HepG2 (cell line): ENCODE measurements around the gene RPLP2. TPM values are rescaled to one million over a fixed set of nuclear protein-coding genes. Genes with fewer than 3 reads are reported as not detected.
A peak's percentile ranks its signal among the peaks of the same experiment; 100 is the strongest.

Experiments used
- AHDC1 ChIP-seq: sonication (generic); formaldehyde crosslinking; IDR thresholded peaks from 2 replicates; pipeline ENCODE4 v1.5.1; 2020; ENCODE audit warnings: mild to moderate bottlenecking, missing genetic modification reagents, borderline replicate concordance
- ELF1 ChIP-seq: sonication (generic); formaldehyde crosslinking; IDR thresholded peaks from 2 replicates; pipeline ENCODE4 v1.4.0; 2020; ENCODE audit warnings: missing genetic modification reagents
- HOMEZ ChIP-seq: IDR thresholded peaks from 2 replicates; pipeline ENCODE4 v1.6.1; 2016; ENCODE audit warnings: low read depth
- HOXD1 ChIP-seq: sonication (generic); formaldehyde crosslinking; IDR thresholded peaks from 2 replicates; pipeline ENCODE4 v1.5.0; 2020; ENCODE audit warnings: missing genetic modification reagents
- KDM1A ChIP-seq: IDR thresholded peaks from 2 replicates; pipeline ENCODE4 v1.6.1; 2016; ENCODE audit warnings: missing compliant biosample characterization
- MBD4 ChIP-seq: IDR thresholded peaks from 2 replicates; pipeline ENCODE4 v1.6.1; 2012; ENCODE audit warnings: low read length, inconsistent platforms, borderline replicate concordance
- PLSCR1 ChIP-seq: sonication (generic); formaldehyde crosslinking; IDR thresholded peaks from 2 replicates; pipeline ENCODE4 v1.5.0; 2020; ENCODE audit warnings: missing genetic modification reagents, mild to moderate bottlenecking, borderline replicate concordance
- ZNF138 ChIP-seq: sonication (generic); formaldehyde crosslinking; IDR thresholded peaks from 2 replicates; pipeline ENCODE4 v1.5.0; 2020; ENCODE audit warnings: mild to moderate bottlenecking, low read depth, missing genetic modification reagents
- ZNF597 ChIP-seq: sonication (generic); formaldehyde crosslinking; IDR thresholded peaks from 2 replicates; pipeline ENCODE4 v1.5.0; 2020; ENCODE audit warnings: missing genetic modification reagents
- ZNF670 ChIP-seq: sonication (generic); formaldehyde crosslinking; IDR thresholded peaks from 2 replicates; pipeline ENCODE4 v1.8.0; 2022; ENCODE audit warnings: mild to moderate bottlenecking, missing genetic modification reagents, borderline replicate concordance
- ZNF709 ChIP-seq: sonication (generic); formaldehyde crosslinking; IDR thresholded peaks from 2 replicates; pipeline ENCODE4 v1.5.0; 2020; ENCODE audit warnings: mild to moderate bottlenecking, missing genetic modification reagents
- ZSCAN29 ChIP-seq: sonication (generic); formaldehyde crosslinking; conservative IDR thresholded peaks from 2 replicates; pipeline ENCODE4 v1.4.0; 2020; ENCODE audit warnings: mild to moderate bottlenecking, missing genetic modification reagents
- ZXDC ChIP-seq: sonication (generic); formaldehyde crosslinking; IDR thresholded peaks from 2 replicates; pipeline ENCODE4 v1.5.0; 2020; ENCODE audit warnings: mild to moderate bottlenecking, missing genetic modification reagents
- polyA plus RNA-seq, 8 experiments: library from polyadenylated mRNA; depleted of rRNA in 3 of 8; stranded (reverse) in 7 of 8; unstranded in 1 of 8; fragments of >200 nt; fragmentation: Illumina TruSeq in 4 of 8; extraction: Trizol in 4 of 8; gene quantifications; 2 replicates each; pipeline versions ENCODE4 v1.2.1 to v1.2.3, GENCODE V29; 2011 to 2016; ENCODE audit warnings: low read depth in 4 of 8, missing spikeins in 1 of 8, mixed read lengths in 1 of 8; ENCODE audit not compliant: insufficient read depth in 1 of 8
- total RNA-seq, 5 experiments: library from RNA; depleted of rRNA; stranded (reverse); fragments of >200 nt; fragmentation: Illumina TruSeq; extraction: Trizol; gene quantifications; 2 replicates each; pipeline ENCODE4 v1.2.3, GENCODE V29; 2016; ENCODE audit warnings: low read depth in 1 of 5
- TF ChIP-seq, protein P1 (sequence below): sonication (generic); formaldehyde crosslinking; IDR thresholded peaks from 2 replicates; pipeline ENCODE4 v1.4.0; 2020; ENCODE audit warnings: mild to moderate bottlenecking, missing genetic modification reagents

Gene RPLP2
- total and polyA plus RNA-seq, 2 of the 13 experiments (the other 11 are each of a cell fraction or from before 2014, with no cell fraction given): 978 to 2,106 TPM

DNA sequence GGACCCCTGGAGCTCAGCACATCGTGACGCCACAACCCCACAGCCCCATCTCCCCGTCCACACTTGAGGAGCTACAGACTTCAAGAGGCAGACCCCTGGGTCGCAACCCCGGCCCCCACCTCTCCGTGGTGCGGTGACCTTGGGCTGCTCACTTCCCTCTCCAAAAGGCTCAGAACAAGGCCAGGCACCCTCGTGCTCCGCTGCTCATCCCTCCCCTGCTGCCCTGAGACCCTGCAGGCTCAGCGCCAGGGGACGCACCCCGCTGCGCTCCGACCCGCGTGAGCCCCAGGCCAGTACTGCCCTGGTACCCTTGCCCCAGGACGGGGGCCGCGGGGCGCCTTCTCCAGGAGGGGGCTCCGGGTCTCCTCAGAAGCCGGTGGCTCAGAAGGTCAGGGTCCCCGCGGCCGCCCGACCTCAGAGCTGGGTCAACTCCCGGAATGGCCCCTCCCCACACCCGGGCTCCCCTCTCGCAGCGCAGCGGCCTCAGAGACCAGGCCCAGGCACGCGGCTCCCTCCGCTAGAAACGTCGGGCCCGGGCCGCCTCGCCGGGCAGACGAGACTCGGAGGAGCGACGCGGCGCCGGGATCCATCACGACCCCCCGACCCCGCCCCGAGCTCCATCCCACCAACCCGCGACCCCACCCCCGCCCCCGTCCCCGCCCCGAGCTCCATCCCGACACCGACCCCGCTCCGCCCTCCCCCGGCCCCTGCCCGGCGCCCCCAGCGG, 33.0 kb upstream of the RPLP2 start (continued):
- TF ChIP-seq PLSCR1 (CRISPR knock-in tag) (no peak), ZNF597 (CRISPR knock-in tag) (no peak), ZNF709 (0 out of 2 replicates have a peak, but pooled peaks have one; percentile 30), ZNF138 (CRISPR knock-in tag) (no peak), AHDC1 (no peak), MBD4 (no peak), HOMEZ (no peak), ZXDC (CRISPR knock-in tag) (0 out of 2 replicates have a peak, but pooled peaks have one; percentile 23), HOXD1 (CRISPR knock-in tag) (no peak), ELF1 (CRISPR knock-in tag) (no peak), KDM1A (CRISPR knock-in tag) (no peak), ZNF670 (CRISPR knock-in tag) (no peak), ZSCAN29 (no peak)
- TF ChIP-seq, protein P1, sequence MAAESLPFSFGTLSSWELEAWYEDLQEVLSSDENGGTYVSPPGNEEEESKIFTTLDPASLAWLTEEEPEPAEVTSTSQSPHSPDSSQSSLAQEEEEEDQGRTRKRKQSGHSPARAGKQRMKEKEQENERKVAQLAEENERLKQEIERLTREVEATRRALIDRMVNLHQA (CRISPR knock-in tag): no peak
